Fibroblast of lung (primary cell): ENCODE data around the gene ZDHHC11. TPM values are rescaled to one million over a fixed set of nuclear protein-coding genes. Genes with fewer than 3 reads are reported as not detected.
"Not testable (repeated sequence)": the region's sequence is repeated elsewhere in the genome, so short reads cannot be mapped to it uniquely, and the experiment has no call there.

Experiments used
- DNase-seq, 2 donors: peaks; one replicate each; pipeline versions ENCODE4 v3.0.0 to v3.0.0-alpha.2; 2010; ENCODE audit warnings: low read depth in 2 of 2
- H2AFZ ChIP-seq: 2 replicates; pipeline ENCODE4 v1.5.1; 2012; ENCODE audit warnings: low read length, control low read depth, inconsistent platforms
- H3K27ac ChIP-seq: 2 replicates; pipeline ENCODE4 v1.5.1; 2011; ENCODE audit warnings: low read length, control low read depth; ENCODE audit not compliant: insufficient read depth
- H3K27me3 ChIP-seq: 2 replicates; pipeline ENCODE4 v1.5.1; 2011; ENCODE audit warnings: mild to moderate bottlenecking, low read length; ENCODE audit not compliant: control insufficient read depth, insufficient read depth
- H3K36me3 ChIP-seq: 2 replicates; pipeline ENCODE4 v1.5.1; 2011; ENCODE audit warnings: low read length; ENCODE audit not compliant: control insufficient read depth, insufficient read depth
- H3K4me1 ChIP-seq: 2 replicates; pipeline ENCODE4 v1.5.1; 2011; ENCODE audit warnings: low read length; ENCODE audit not compliant: control insufficient read depth, insufficient read depth; ENCODE audit errors: extremely low read depth
- H3K4me2 ChIP-seq: 2 replicates; pipeline ENCODE4 v1.5.1; 2011; ENCODE audit warnings: low read length, control low read depth; ENCODE audit not compliant: insufficient read depth; ENCODE audit errors: extremely low read depth
- H3K4me3 ChIP-seq, 4 experiments: fragments of 200-600 bp in 1 of 4; sonication (generic) in 1 of 4; replicated peaks in 1 of 4; 2 replicates each; pipeline ENCODE4 v1.5.1; 2011 to 2016; ENCODE audit warnings: low read length in 4 of 4, low read depth in 3 of 4, mild to moderate bottlenecking in 3 of 4, control low read depth in 2 of 4, inconsistent platforms in 1 of 4, mixed read lengths in 1 of 4; ENCODE audit not compliant: insufficient read depth in 1 of 4; ENCODE audit errors: control extremely low read depth in 1 of 4
- H3K79me2 ChIP-seq: 2 replicates; pipeline ENCODE4 v1.5.1; 2012; ENCODE audit warnings: mild to moderate bottlenecking, low read length, inconsistent platforms; ENCODE audit not compliant: control insufficient read depth, insufficient read depth
- H3K9ac ChIP-seq: 2 replicates; pipeline ENCODE4 v1.5.1; 2011; ENCODE audit warnings: mild to moderate bottlenecking, low read length, control low read depth; ENCODE audit not compliant: insufficient read depth
- H3K9me3 ChIP-seq: 2 replicates; pipeline ENCODE4 v1.5.1; 2012; ENCODE audit warnings: low read depth, low read length; ENCODE audit not compliant: control insufficient read depth, insufficient read depth
- H4K20me1 ChIP-seq: 2 replicates; pipeline ENCODE4 v1.5.1; 2011; ENCODE audit warnings: low read length; ENCODE audit not compliant: control insufficient read depth, insufficient read depth; ENCODE audit errors: extremely low read depth
- CTCF ChIP-seq, 2 donors: IDR thresholded peaks in 1 of 2; conservative IDR thresholded peaks in 1 of 2; 1 replicate in 1 of 2; 2 replicates in 1 of 2; pipeline ENCODE4 v1.5.1; 2011 to 2012; ENCODE audit warnings: low read length in 2 of 2, control low read depth in 1 of 2, inconsistent platforms in 1 of 2, low read depth in 1 of 2, mild to moderate bottlenecking in 1 of 2
- EZH2 ChIP-seq: IDR thresholded peaks from 2 replicates; pipeline ENCODE4 v1.5.1; 2012; ENCODE audit warnings: low read length, control low read depth, mild to moderate bottlenecking; ENCODE audit errors: missing control alignments
- polyA plus RNA-seq, 2 donors: library from polyadenylated mRNA; depleted of rRNA in 1 of 2; stranded (reverse) in 1 of 2; unstranded in 1 of 2; fragments of >200 nt; gene quantifications; 2 replicates each; pipeline ENCODE4 v1.2.1, GENCODE V29; 2011 to 2012; ENCODE audit warnings: missing spikeins in 1 of 2
- total RNA-seq: library from RNA; depleted of rRNA; stranded (reverse); fragments of >200 nt; gene quantifications from 2 replicates; pipeline ENCODE4 v1.2.1, GENCODE V29; 2014

ZDHHC11 gene
- total and polyA plus RNA-seq, 2 donors (not counting 1 experiment from before 2014, with no cell fraction given), result 0.23 to 2.5 TPM

GRCh38 chr5:851076-851475, 290 bp upstream of the ZDHHC11 start:
- no peak for DNase-seq
- Histone ChIP-seq H3K27me3 (no peaks in the 10 kb centered on the region), H3K79me2 (no peaks in the 10 kb centered on the region), H3K4me2 (no peak overlapping the region), H2AFZ (no peak overlapping the region), H3K4me3 (no peak overlapping the region), H4K20me1 (no peaks in the 10 kb centered on the region), H3K4me1 (no peaks in the 10 kb centered on the region), H3K9me3 (no peaks in the 10 kb centered on the region), H3K27ac (no peak overlapping the region), H3K9ac (no peak overlapping the region), H3K36me3 (no peaks in the 10 kb centered on the region)
- TF ChIP-seq EZH2 (no peak), CTCF (conservative IDR thresholded peaks at IDR 0.05 in 1 of 2, IDR thresholded peaks at IDR 0.05 in 1 of 2; ENCODE audit: low read depth in 1 of 2, low read length in 2 of 2) (no peak)

GRCh38 chr5:849651-850301, 1.0 kb downstream of the ZDHHC11 start:
- no peak for TF ChIP-seq EZH2
- no peak for TF ChIP-seq CTCF (conservative IDR thresholded peaks at IDR 0.05 in 1 of 2, IDR thresholded peaks at IDR 0.05 in 1 of 2; ENCODE audit: low read depth in 1 of 2, low read length in 2 of 2)
- H3K27ac ChIP-seq, result no peak overlapping the region
- no peaks in the 10 kb centered on the region for H3K9me3 ChIP-seq
- no peaks in the 10 kb centered on the region for H3K27me3 ChIP-seq
- no peaks in the 10 kb centered on the region for H3K4me1 ChIP-seq
- H4K20me1 ChIP-seq, result no peaks in the 10 kb centered on the region
- DNase-seq, result no peak
- H3K79me2 ChIP-seq, result no peaks in the 10 kb centered on the region
- H2AFZ ChIP-seq, result no peak overlapping the region
- no peak overlapping the region for H3K9ac ChIP-seq
- no peak overlapping the region for H3K4me3 ChIP-seq
- H3K36me3 ChIP-seq, result no peaks in the 10 kb centered on the region
- H3K4me2 ChIP-seq, result no peak overlapping the region

GRCh38 chr5:848671-849111, 2.1 kb downstream of the ZDHHC11 start:
- no peak overlapping the region for H3K27ac ChIP-seq
- H3K36me3 ChIP-seq, result no peaks in the 10 kb centered on the region
- no peak overlapping the region for H3K4me3 ChIP-seq
- DNase-seq, result no peak
- no peak overlapping the region for H3K4me2 ChIP-seq
- no peak for TF ChIP-seq CTCF (conservative IDR thresholded peaks at IDR 0.05 in 1 of 2, IDR thresholded peaks at IDR 0.05 in 1 of 2; ENCODE audit: low read depth in 1 of 2, low read length in 2 of 2)
- no peak for TF ChIP-seq EZH2
- H3K4me1 ChIP-seq, result no peaks in the 10 kb centered on the region
- H2AFZ ChIP-seq, result no peak overlapping the region
- H4K20me1 ChIP-seq, result no peaks in the 10 kb centered on the region
- H3K9me3 ChIP-seq, result no peaks in the 10 kb centered on the region
- no peaks in the 10 kb centered on the region for H3K79me2 ChIP-seq
- H3K9ac ChIP-seq, result no peak overlapping the region
- H3K27me3 ChIP-seq, result no peaks in the 10 kb centered on the region

GRCh38 chr5:847736-848135, 3.0 kb downstream of the ZDHHC11 start:
- H3K27ac ChIP-seq, H3K36me3 ChIP-seq, H4K20me1 ChIP-seq, H3K27me3 ChIP-seq, H3K4me1 ChIP-seq, H3K9me3 ChIP-seq, H3K9ac ChIP-seq, H3K79me2 ChIP-seq, H3K4me3 ChIP-seq, H2AFZ ChIP-seq, DNase-seq, H3K4me2 ChIP-seq: not testable (repeated sequence)

GRCh38 chr5:847212-847611, 3.6 kb downstream of the ZDHHC11 start:
- H3K9ac ChIP-seq, H2AFZ ChIP-seq, H4K20me1 ChIP-seq, H3K4me3 ChIP-seq, H3K4me1 ChIP-seq, H3K9me3 ChIP-seq, H3K27me3 ChIP-seq, DNase-seq, H3K36me3 ChIP-seq, H3K79me2 ChIP-seq, H3K4me2 ChIP-seq, H3K27ac ChIP-seq: not testable (repeated sequence)
